GM21737 (cell line): ENCODE results near the gene FOXL2NB.

Experiments
- ATAC-seq: cut with Tn5 transposase; IDR thresholded peaks from one replicate; pipeline ENCODE4 v1.9.1; 2021; ENCODE audit warnings: mild to moderate bottlenecking, moderate library complexity; ENCODE audit not compliant: unreplicated experiment

FOXL2NB gene

DNA sequence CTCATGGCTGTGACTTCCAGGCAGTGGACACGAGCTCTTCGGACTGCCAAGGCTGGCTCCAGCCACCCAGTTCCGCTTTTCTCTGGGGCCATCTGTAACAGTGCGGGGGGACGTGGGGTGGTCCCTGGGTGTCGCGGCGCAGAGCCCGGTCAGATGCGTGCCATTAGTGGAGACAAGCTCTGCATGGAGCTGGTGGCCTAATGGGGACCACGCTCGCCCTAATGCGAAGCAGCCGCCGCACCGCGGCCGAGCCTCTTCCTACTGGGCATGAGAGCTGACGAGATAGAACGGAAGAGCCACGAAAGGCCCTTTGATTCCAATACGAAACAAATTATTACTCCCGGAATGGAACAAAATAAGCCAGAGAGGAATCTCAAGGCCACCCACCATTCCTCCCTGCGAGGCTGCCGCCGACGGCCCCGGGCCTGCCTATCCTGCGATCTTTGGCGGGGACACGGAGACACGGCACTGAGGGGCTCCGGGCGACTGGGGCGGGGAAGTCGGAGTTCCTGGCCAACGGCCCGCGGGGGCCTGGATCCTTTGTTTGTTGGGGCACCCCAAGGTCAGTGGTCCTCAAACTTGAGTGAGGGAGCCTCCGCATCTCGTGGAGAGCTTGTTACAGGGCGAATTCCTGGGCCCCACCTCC is 18.2 kb upstream of the FOXL2NB start:
- no peak for ATAC-seq

DNA sequence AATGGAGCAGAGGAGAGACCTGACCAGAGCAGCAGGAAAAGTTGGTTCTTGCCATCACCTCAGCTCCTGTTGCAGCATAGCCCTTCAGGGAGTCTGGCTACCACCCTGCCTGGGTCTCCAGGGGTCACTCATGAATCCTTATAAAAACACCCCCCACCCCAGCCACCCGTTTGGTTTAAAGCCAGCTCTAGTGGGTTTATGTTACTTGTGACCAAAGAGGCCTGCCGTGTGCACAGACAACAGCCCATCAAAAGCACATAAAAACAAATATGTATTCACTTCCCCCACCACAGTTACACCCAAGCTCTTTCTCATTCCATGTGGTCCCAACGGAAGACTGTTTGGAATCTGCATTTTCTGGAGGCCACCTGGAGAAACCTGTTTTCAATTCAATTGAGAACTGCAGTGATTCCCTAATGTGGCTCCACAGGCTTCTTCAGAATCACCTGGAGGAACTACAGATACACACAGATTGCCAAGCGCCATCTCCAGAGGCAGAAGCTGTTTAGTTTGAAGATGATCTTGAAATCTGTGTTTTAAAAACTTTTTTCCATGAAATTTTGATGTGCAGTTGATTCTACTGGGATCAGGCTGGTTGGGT is 13.8 kb upstream of the FOXL2NB start:
- no peak for ATAC-seq

- ATAC-seq, result no peak
Measured at GRCh38 chr3:138933981-138934691, 12.9 kb upstream of the FOXL2NB start.

GRCh38 chr3:138935505-138935862 is 11.5 kb upstream of the FOXL2NB start:
- no peak for ATAC-seq

- ATAC-seq, result peak; percentile 74
Measured at GRCh38 chr3:138935863-138936740, 10.9 kb upstream of the FOXL2NB start.

GRCh38 chr3:138936741-138937689 is 10.0 kb upstream of the FOXL2NB start:
- no peak for ATAC-seq

DNA sequence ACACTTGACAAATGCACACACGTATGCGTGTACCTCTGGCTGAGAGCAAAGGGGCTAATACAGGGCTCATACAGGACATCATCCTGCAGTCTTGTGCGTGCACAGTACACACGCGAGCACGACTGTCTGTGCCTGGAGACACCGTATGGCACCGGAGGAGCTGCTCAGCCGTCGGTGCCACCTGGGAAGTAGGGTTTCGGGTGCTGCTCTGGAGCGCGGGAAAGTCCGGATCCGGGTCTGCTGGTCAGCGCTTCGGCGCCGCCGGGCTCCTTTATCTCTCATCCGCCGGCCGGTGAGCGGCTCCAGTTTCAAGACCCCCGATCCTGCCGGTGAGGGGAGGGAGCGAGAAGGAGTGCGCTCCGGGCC is 9.3 kb upstream of the FOXL2NB start:
- no peak for ATAC-seq

- no peak for ATAC-seq
Measured at GRCh38 chr3:138938056-138938876, 8.8 kb upstream of the FOXL2NB start.

GRCh38 chr3:138938877-138939560 is 8.0 kb upstream of the FOXL2NB start:
- ATAC-seq, result no peak

- ATAC-seq, result no peak
Measured at GRCh38 chr3:138939561-138940241, 7.3 kb upstream of the FOXL2NB start.

- ATAC-seq, result no peak
Measured at GRCh38 chr3:138940446-138940845, 6.6 kb upstream of the FOXL2NB start.

GRCh38 chr3:138941259-138941885 is 5.6 kb upstream of the FOXL2NB start:
- no peak for ATAC-seq

DNA sequence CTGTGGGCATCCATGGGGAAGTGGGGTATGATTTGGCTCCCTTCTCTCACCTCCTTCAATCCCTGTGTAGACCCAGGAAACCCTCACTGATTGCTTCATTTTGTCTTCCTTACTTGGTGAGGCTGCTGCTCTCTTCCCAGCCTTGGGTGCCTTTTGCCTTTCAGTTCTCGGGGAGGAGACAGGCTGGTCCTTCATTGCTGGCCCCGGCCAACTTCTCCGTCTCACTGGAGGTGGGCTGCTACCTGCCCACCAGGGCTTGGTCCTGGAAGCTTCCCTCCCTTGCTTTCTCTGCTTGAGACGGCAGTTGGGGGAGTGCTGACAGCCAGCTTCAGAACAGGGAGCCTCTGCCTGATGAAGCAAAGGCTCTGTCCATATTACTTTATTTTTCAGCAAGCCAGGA is 4.7 kb upstream of the FOXL2NB start:
- ATAC-seq, result no peak

DNA sequence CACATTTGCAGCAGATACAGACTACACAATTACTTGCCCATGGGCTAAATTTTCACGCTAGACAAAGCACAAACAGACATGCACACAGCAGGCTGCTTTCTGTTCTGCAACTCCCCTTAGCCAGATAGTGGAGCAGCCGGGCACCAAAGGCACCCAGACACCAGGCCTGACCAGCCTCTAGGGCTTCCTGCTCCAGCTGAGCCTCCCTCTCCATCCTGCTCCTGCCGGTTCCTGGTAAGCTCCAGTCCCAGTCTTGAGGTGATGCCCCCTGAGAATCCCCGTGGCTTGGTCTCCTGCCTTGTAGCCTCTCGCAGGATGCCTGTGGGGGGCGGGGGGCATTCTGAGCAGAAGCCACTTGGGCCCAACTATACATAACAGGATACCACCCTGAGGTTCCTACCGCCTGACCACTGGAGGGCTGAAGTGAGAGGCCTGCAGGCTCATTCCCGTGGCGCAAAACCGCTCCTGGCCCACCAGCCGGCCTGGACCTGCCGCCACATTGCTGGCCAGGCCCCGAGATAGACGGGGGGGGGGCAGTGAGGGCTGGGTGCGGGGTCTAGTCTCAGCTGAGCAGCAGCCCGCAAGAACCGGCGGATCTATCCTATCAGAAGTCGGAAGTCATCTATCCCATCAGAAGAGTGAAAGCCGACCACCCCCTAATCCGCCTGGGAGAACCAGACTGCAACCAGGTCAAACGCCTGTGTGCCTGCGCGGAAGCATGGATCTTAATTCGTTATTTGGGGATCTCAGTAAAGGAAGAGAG is 4.0 kb upstream of the FOXL2NB start:
- no peak for ATAC-seq

DNA sequence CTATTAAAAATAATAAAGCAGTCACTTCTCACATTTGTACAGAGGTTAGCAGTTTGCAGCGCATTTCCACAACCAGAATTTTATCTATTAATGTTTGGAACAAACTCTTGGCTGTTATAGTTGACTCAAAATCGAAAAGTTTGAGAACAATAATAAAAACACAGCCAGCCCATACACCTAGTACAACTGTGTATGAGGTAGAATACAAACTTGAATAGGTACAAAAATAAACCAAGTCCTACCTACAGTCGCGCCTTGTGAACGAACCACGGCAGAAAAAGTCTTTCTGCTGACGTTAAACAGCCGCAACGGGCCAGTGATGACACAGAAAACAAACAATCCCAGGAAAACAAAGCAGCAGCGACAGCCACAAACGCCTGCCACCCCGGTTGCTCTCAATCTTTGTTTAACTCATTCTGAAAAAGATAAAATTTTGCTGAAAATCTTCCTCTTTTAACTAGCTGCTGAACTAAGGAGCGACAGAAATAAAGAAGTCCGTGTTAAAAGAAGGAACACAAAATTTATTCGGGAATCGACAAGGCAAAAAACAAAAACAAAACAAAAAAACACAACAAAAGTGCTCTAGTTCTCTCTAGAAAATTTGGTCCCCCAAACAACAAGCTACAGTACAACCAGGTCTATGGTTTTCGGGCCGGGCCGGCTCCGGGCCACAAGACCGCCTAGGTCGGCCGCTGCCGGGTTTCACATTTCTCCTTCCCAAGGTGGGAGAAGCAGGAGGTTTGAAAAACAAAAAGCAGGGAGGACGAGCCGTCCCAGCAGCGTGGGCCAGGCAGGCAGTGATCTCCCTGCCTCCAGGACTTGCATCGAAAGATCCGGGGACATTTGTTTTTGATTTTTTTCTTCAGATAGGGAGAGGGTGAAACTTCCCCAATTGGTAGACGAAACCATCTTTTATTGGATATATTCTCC is 3.0 kb upstream of the FOXL2NB start:
- ATAC-seq, result no peak

DNA sequence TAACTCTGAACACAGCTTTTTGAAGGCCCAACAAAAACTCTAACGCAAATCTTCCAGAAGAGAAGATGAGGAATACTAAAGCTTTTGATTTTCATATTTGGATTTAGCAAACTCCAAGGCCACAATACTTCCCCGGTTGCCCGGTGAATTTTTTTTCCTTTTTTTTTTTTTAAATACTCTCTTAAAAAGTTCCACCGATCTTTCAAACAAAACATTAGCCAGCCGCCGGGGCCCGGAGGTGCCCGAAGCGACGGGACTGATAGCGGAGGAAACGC is 2.4 kb upstream of the FOXL2NB start:
- no peak for ATAC-seq
